ENCODE data around the gene KHK.
"Not testable (repeated sequence)": the region's sequence is repeated elsewhere in the genome, so short reads cannot be mapped to it uniquely, and the experiment has no call there.

Gene KHK

DNA sequence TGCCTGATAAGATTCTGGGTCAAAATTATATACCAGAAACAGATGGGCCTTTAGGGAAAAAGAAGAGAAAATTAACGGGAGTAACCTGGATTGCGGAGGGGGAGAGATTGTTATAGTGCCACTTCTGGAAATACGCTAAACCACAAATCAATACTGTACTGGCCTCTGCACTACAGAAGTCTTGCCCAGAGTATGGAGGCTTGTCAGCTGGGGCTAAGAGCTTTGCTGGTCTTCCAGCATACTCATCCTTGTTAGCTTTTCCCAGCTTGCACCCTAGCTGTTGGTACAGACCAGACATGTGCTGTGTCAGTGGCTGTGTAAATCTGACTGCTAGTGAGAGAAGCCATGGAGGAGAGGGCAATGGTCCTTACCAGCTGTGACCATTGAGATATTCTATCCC lies 26.2 kb upstream of the KHK start:
- no peak for DNase-seq

DNA sequence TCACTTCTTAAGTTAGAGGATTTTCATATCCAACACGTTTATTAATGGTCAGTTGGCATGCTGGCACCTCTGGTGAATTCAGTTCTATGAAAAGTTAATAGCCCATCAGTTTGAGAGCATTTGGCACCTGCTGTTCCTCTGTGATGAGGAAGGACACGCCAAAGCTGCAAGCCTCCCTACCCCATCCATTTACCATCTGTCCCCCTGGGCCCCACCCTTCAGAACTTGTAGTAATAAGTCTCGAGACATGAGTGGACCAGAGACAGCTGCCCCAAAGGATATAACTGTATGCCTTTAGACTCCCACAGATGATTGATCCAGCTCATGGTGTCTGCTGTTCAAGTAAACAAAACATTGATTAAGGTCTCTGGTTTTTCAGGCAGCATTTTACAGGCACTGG lies 21.4 kb upstream of the KHK start:
- DNase-seq = no peak

DNA sequence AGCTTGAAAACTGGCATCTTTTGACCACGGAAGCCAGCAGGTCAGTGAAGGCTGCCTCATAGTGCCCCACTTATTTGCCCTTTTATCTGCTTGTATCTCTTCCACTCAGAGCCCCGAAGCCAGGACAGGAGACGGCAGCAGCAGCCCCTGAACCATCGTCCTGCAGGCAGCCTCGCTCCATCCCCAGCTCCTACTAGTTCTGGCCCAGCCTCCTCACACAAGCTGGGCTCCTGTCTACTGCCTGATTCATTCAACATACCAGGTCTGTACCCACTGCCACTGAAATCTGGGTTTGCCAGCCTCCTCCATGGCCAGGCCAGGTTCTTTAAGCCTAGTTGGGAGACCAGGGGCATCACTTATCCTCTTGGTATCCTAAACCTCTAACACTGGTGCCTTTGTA lies 19.2 kb upstream of the KHK start:
- DNase-seq = no peak

DNA sequence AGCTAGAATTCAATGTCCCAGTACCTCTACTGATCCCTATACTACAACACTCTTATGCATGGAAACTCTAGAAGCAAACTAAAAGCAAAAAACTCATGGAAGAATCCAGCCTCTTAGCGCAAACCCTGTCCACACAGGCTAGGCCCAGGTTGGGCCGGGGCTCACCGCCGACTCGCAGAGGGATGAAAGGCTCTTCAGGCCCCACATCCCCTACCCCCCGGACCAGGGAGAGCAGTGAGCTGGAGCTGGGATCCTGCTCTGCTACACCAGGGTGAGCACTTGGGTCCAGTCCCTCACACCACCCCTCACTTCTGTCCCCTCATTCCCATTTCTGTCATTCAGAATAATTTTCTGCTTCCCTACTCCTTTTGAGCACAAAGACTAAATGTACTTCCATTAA lies 17.1 kb upstream of the KHK start:
- DNase-seq = no peak

DNA sequence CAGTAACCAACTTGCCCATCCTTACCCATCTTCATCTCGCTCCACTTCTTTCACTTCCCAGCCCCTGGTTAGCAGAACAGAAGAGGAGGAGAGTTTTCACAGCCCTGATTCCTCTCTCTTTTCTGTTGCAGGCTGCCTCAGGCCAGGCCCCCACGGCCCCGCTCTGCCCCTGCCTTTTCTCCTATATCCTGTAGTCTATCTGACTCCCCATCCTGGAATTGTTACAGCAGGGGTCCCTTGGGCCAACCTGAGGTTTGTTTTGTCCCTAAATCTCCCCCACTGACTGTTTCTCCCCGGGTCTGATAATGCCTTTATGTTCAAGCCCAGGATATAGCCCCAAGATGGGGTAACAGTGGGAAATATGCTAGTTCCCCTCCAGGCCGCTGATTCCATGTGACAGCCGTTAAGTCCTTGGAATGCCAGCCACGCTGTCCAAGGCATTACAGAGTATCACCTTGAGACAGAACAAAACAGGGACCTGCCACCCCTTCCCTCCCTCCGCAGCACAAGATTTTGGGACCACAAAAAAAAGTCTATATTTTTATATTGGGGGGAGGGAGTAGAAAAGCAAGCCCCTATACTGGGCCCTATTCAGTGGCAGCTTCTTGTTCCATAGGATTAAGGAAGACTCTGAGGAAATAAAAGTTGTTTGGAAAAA lies 16.5 kb upstream of the KHK start:
- DNase-seq = no peak

DNA sequence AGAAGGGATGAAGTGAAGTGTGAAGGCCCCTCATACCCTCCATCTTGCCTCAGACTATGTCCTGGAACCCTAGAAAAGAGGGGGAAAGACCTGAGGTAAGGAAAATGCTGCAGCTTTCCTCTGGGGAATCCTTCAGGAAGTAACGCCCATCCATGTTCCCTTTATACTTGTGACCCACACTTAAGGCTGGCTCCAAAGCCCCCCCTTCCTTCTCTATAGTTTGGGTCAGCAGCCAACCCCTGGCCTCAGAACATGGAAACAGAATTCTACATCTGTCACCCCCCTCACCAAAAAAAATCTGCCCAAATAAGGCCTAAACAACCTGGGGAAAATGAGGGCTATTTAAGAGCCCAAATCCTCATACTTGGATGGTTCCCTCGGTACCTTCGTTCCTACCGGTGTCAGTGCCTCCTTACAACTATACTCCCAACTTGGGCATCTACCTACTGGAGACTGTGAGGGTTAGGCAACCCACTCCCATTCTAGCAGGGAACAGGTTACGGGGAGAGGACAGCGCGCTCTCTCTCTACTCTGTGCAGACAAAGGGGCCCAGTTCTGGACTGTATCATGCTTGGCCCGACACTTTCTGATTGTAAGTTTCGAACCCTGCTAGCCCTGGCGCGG lies 15.8 kb upstream of the KHK start:
- no peak for DNase-seq

DNA sequence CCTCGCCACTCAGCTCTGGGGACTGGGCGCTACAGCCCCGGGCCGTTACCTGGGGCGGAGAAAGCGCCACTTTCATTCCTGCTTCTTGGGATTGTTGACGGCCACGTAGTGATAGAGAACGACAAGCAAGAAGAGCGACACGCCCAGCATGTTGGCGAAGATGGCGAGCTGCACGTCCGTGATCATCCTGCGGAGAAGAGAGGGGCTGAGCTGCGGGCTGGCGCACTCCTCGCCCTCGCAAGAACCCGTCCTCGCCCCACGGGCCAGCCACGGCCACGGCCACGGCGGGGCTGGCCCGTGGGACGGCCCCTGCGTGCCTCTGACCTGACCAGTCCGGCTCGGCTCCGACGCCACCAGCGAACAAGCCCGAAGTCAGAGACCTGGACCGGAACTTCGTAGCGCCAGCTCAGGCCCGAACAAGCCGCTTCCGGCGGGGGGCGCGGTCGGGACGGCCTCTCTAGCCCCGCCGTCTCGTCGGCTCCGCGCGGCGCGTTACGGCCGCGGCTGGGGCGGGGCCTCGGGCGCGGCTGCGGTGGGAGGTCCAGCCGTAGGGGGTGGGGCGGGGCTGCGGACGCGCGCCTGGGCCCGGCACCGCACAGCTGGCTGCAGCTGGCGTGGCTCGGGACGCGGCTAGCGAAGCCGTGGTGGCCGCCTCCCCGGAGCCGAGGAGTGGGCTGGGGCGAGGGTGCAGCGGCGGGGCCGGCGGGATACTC lies 15.1 kb upstream of the KHK start, which contains the start of gene OST4:
Gene OST4 (minus strand): TSS at position 378 of the 713 bp plus-strand sequence.
- DNase-seq = peak; percentile 90 to 92

DNA sequence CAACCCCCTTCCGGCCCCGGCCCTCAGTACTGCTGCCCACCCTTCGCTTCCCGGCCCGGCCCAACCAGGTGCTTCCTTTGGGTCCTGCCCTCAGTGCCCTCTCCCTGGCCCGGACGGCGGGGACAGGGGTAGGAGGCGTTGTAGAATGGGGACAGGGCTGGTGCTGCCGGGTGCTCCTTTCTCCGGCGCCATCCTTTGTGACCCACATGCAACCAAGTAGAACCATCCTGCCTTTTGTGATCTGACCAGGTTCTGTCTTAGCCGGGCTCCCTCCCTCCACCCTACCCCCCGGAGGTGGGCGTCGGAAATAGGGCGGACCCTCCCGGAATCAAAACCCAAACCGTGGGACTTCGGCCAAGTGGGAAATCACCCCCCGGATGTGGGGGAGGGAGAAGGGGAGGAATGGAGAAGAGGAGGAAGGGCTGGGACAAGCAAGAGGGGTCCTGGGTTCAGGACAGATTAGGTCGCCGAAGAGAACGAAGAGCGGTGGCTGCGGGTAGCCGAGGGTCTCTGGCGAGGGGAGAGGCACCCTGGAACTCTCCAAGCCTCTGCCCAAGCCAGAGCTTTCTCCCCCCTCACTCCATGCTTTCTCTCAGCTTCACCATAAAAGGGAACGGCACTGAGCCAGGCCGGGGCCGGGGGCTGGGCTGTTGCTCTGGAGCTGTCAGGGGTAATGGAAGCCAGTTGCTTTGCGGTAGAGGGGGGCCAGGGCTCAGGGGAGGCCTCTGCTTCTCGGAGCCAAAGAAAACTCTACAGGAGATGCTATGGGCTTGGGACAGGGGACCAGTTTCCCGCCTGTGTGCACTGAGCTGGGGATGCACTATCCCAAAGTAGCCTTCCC lies 14.4 kb upstream of the KHK start:
- peak; percentile 63 to 75 for DNase-seq

DNA sequence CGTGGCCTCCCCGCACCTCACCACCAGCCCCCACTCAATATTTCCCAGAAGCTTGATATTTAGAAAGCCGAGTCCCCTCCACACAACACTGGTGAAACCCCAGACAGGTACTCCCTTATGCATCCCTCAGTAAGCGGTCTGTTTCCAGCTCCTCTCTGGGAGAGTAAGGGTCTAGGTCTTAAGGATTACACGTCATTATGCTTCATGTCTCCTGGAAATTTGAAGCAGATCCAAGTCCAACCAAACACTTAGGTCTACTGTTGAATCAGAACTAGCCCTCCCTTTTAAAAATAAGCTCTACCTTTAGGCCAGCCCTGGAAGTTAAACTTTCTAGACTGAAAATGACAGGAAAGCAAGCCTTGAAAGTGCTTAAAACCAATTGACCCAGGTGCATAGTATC lies 13.7 kb upstream of the KHK start:
- no peak for DNase-seq

DNA sequence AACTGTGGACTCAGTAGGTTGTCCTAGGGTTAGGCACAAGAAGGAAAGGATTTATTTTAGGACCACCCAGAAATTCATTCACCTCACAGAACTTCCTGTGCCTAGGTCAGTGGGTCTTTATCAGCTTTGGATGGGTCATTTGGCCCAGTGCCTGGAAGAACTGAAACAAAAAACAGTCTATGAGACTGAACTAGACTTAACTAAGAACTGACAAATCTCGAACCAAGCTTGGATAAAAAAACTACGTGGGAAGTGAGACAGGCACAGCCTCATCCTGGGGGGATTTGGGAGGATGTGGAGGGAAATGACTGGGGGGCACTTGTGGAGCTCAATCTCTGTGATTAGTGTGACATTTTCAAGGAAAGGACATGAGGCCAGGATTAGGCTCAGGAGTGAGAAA lies 12.8 kb upstream of the KHK start:
- DNase-seq = no peak

DNA sequence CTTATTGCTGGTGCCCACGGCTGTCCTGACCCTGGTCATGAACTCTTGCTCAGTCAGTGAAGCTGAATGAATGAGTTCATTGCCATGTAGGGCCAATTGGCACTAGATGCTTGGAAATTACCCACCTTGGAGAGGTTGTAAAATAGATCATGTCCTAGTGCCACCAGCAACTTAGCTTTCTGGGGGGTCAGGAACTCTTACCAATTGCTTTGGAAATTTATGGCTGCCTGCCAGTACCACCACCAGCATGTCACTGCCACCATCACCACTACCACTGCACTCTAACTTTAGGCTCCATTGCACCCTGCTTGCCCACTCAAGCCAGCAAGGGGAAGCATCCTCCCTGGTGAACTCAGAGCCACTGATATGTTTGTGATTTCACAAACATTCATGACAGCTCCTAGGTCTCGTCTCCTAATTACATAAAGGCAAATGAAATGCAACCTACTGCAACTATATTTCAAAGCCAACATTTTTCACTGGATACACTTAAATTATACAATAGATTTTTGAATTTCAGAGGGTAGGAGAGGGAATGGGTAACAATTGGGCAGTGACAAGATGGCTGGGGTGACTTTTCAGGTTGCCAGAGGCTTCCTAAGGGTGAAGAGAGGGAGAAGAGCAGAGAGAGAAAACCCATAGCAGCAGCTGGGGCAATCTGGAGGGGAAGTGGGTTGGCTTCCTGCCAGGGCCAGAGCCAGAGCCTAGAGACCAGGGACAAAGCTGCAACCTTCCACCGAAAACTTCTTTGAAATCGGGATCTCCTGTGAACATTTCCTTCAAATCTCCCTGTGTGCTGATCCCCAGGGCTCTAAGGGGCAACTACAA lies 11.6 kb upstream of the KHK start:
- DNase-seq = peak; percentile 45

DNA sequence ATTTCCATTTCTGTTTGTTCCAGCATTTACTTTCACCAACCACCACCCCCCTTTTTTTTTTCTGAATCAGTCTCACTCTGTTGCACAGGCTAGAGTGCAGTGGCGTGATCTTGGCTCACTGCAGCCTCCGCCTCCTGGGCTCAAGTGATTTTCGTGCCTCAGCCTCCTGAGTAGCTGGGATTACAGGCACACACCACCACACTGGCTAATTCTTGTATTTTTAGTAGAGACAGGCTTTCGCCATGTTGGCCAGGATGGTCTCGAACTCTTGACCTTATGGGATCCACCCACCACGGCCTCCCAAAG lies 11.1 kb upstream of the KHK start:
- DNase-seq = not testable (repeated sequence)

DNA sequence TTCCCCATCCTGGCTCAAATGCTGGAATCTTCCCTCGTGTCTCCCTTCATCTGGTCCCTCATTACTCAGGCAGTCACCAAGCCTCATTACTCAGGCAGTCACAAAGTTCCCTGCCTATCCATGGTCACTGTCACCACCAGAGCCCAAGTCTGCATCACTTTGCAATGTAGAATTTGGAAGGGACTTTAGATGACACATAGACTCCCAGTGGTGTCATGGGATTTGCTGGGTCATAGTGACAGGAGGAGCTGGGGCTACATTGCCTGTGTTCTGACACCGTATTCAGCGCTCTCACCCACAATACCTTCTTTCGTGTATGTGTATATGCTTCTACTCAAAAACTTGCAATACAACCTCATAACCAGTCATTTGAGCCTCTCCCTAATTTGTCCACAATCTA lies 10.2 kb upstream of the KHK start:
- no peak for DNase-seq

DNA sequence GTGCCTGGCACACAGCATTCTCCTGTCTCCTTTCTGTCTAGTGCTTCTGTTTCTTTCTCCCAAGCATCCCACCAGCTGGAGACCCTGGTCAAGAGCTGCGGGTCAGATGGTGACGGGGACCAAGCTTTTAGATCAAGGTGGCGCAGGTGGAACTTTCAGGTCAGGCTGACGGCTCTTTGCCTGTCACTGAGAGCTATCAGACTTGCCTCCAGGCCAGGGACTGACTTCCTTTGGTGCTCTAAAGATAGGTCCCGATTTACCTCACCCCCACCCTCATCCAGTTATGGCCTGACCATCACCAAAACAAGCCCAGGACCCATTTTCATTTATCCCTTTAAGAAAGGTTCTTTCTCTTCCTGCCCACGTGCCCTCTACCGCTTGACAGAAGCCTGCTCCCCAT lies 9.3 kb upstream of the KHK start:
- no peak for DNase-seq

DNA sequence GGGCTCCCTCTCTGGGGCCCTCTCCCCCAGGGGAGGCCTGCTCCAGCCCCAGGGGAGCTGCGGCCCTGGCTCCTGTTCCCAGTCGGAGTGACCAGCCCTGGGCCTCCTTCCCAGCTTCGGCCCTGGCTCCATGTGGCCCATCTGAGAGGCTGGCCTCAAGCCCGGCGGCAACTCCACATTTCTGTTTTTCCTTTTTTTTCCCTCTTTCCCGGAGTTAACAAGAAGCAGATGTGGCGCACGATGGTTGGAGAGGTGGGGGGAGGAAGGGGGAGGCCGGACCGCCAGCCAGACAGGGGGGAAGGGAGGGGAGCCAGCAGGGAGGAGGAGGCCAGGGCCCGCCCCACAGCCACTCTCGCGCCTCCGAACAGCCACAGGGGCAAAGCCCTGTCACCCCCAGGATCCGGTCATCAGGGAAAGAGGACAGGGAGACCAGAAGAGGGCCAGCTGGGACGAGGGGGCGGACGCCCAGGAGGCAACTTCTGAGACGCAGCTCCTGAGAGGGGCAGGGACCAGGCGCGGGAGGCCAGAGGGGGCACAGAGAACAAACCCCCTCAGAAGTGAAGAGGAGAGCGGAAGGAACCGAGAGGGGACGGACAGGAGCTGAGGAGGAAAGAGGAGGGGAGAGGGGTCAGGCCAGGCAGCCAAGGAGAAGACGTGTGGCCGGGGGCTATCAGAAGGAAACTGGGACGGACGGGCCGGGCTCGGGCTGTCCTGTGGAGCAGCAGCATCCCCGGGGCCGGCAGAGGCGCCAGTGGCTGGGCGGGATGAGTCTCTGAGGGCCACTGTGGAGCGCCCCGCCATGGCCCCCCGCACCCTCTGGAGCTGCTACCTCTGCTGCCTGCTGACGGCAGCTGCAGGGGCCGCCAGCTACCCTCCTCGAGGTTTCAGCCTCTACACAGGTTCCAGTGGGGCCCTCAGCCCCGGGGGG lies 8.0 kb upstream of the KHK start, which contains the start of gene EMILIN1:
Gene EMILIN1 (plus strand): TSS at position 349 of the 928 bp plus-strand sequence. CDS start 451 bp downstream, at position 800.
- no peak for DNase-seq

DNA sequence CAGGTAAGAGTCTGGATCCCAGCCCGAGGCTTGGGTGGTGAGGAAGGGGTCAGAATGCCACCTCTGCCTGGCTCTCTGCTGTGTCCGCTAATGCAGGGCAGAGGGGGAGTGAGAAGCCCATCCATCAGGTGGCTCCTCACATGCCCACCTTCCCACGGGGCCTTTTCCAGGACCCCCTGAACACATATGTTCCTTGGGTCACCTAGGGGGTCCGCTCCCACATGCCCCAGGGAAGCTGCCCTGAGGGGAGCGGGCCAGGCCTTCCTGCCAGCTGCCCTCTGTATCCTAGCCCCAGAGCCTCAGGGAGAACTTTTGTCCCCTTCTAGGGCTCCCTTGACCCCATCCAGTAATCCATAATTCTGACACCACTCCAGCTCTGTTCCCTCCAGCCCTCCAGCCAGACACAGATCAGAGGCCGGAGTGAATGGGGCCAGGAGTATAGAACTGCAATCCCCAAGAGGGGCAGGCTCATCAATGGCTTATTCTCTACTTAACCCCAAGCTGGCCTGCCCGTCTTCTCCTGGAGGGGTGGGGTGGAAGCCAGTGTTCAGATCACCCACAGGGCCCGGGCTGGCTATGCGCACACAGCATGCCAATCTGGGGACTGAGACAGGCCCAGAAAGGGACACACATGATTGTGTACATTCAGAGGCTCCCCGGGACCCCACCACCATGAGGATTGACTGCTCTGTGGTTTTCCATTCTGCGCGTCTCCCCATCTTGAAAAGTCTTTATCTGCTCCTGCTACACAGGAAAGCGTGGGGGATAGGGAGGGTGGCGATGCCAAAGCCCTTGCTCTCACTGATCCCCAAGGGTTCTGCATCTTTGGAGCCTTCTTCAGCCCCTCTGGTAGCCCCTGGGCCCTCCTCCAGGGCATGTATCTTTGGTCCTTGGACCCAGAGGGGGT lies 7.1 kb upstream of the KHK start:
- DNase-seq = no peak

DNA sequence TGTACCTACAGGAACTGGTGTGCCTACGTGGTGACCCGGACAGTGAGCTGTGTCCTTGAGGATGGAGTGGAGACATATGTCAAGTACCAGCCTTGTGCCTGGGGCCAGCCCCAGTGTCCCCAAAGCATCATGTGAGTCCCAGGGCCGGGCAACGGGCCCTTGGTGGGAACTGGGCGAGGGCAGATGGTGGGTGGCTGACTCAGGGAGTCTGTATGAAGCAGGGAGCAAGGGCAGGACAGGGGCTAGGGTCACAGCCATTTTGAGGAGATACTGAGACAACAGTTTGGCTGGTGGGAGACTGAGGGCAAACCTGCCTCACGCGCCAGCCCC lies 6.5 kb upstream of the KHK start:
- DNase-seq = no peak

DNA sequence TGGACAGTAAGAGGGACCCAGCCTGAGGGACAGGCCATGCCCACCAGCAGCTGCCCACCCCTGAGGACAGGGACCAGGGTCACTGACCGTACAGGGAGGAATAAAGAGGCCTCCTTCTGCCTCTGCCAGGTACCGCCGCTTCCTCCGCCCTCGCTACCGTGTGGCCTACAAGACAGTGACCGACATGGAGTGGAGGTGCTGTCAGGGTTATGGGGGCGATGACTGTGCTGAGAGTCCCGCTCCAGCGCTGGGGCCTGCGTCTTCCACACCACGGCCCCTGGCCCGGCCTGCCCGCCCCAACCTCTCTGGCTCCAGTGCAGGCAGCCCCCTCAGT lies 6.0 kb upstream of the KHK start:
- no peak for DNase-seq

DNA sequence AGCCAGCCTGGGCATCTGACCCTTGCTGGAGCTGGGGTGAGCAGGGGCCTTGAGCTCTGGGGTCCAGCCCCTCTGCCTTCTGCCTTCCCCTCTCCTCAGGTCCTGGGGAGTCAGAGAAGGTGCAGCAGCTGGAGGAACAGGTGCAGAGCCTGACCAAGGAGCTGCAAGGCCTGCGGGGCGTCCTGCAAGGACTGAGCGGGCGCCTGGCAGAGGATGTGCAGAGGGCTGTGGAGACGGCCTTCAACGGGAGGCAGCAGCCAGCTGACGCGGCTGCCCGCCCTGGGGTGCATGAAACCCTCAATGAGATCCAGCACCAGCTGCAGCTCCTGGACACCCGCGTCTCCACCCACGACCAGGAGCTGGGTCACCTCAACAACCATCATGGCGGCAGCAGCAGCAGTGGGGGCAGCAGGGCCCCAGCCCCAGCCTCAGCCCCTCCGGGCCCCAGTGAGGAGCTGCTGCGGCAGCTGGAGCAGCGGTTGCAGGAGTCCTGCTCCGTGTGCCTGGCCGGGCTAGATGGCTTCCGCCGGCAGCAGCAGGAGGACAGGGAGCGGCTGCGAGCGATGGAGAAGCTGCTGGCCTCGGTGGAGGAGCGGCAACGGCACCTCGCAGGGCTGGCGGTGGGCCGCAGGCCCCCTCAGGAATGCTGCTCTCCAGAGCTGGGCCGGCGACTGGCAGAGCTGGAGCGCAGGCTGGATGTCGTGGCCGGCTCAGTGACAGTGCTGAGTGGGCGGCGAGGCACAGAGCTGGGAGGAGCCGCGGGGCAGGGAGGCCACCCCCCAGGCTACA lies 4.4 kb upstream of the KHK start:
- no peak for DNase-seq
